GM21717 (cell line): Measurements from ENCODE around the gene QSOX2.

ENCODE experiments used
- ATAC-seq: cut with Tn5 transposase; IDR thresholded peaks from one replicate; pipeline ENCODE4 v1.9.1; 2021; ENCODE audit warnings: mild to moderate bottlenecking, moderate library complexity; ENCODE audit not compliant: unreplicated experiment

QSOX2 gene

GRCh38 chr9:136204838-136205706 is 40.5 kb downstream of the QSOX2 start, which contains the start of gene LHX3:
Gene LHX3, minus strand, starts transcription at chr9:136205128. Its CDS starts 116 bp downstream, at chr9:136205012.
- ATAC-seq, result no peak

- ATAC-seq, result no peak
Measured at GRCh38 chr9:136204145-136204805, 41.3 kb downstream of the QSOX2 start.

- no peak for ATAC-seq
Measured at GRCh38 chr9:136203408-136204144, 42.0 kb downstream of the QSOX2 start.

GRCh38 chr9:136202454-136203407 is 42.9 kb downstream of the QSOX2 start:
- no peak for ATAC-seq

- ATAC-seq, result no peak
Measured at GRCh38 chr9:136201609-136202453, 43.8 kb downstream of the QSOX2 start.

GRCh38 chr9:136201174-136201573 is 44.4 kb downstream of the QSOX2 start:
- ATAC-seq, result no peak

- ATAC-seq, result no peak
Measured at GRCh38 chr9:136200424-136200823, 45.2 kb downstream of the QSOX2 start.

- ATAC-seq, result no peak
Measured at GRCh38 chr9:136199391-136200288, 46.0 kb downstream of the QSOX2 start.

- no peak for ATAC-seq
Measured at GRCh38 chr9:136198605-136199083, 47.0 kb downstream of the QSOX2 start.

GRCh38 chr9:136197930-136198604 is 47.5 kb downstream of the QSOX2 start:
- ATAC-seq, result no peak

- no peak for ATAC-seq
Measured at GRCh38 chr9:136197084-136197875, 48.3 kb downstream of the QSOX2 start.

GRCh38 chr9:136196404-136197083 is 49.1 kb downstream of the QSOX2 start:
- ATAC-seq, result no peak

- ATAC-seq, result no peak
Measured at GRCh38 chr9:136194540-136194939, 51.1 kb downstream of the QSOX2 start.

GRCh38 chr9:136193891-136194279 is 51.7 kb downstream of the QSOX2 start:
- ATAC-seq, result no peak

GRCh38 chr9:136193127-136193890 is 52.3 kb downstream of the QSOX2 start:
- ATAC-seq, result no peak
